Activated T-cell treated with anti-CD3 and anti-CD28 coated beads, Interleukin-2, amount 50 U/mL, for 24 hours (primary cell): Measurements from ENCODE around the gene RBMX.
A peak's percentile ranks its signal among the peaks of the same experiment; 100 is the strongest.

ENCODE experiments used
- DNase-seq: peaks from one replicate; pipeline ENCODE4 v3.0.0-alpha.2; 2020
- H3K27ac Mint-ChIP-seq: 2 replicates; pipeline ENCODE4 v1.8.0; 2020; ENCODE audit warnings: mild to moderate bottlenecking, mixed read lengths
- H3K27me3 Mint-ChIP-seq: 2 replicates; pipeline ENCODE4 v1.8.0; 2020; ENCODE audit warnings: mixed read lengths
- H3K36me3 Mint-ChIP-seq: 2 replicates; pipeline ENCODE4 v1.8.0; 2020; ENCODE audit warnings: low read depth, mixed read lengths
- H3K4me1 Mint-ChIP-seq: 2 replicates; pipeline ENCODE4 v1.8.0; 2020; ENCODE audit warnings: low read depth, mixed read lengths
- H3K4me3 Mint-ChIP-seq: 2 replicates; pipeline ENCODE4 v1.8.0; 2020; ENCODE audit warnings: mild to moderate bottlenecking, moderate library complexity, mixed read lengths
- H3K9me3 Mint-ChIP-seq: 2 replicates; pipeline ENCODE4 v1.8.0; 2020; ENCODE audit warnings: mixed read lengths

RBMX gene

DNA sequence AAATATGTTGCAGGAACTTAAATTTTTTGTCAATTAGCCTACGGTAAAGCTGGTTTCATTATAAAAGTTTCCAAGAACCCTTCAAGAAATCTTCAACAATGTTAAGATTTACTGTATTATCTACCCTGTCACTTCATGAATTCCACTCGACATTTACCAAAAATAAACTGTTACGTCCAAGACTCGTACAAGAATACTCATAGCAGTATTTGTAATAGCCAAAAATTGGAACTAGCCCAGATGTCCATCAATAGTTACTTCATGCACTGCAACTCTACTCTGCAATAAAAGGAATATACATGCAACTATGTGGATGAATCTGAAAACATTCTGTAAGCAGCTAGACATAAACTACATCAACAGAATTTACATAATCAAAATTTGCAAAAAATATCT is 13.4 kb downstream of the RBMX start:
- Mint-ChIP-seq H3K36me3 (peaks cover 88% of the 10 kb centered on the region), H3K27ac (peak overlapping the region; percentile 87), H3K4me1 (peaks cover 63% of the 10 kb centered on the region), H3K9me3 (no peaks in the 10 kb centered on the region), H3K4me3 (no peak overlapping the region), H3K27me3 (peaks cover 7% of the 10 kb centered on the region)
- no peak for DNase-seq

DNA sequence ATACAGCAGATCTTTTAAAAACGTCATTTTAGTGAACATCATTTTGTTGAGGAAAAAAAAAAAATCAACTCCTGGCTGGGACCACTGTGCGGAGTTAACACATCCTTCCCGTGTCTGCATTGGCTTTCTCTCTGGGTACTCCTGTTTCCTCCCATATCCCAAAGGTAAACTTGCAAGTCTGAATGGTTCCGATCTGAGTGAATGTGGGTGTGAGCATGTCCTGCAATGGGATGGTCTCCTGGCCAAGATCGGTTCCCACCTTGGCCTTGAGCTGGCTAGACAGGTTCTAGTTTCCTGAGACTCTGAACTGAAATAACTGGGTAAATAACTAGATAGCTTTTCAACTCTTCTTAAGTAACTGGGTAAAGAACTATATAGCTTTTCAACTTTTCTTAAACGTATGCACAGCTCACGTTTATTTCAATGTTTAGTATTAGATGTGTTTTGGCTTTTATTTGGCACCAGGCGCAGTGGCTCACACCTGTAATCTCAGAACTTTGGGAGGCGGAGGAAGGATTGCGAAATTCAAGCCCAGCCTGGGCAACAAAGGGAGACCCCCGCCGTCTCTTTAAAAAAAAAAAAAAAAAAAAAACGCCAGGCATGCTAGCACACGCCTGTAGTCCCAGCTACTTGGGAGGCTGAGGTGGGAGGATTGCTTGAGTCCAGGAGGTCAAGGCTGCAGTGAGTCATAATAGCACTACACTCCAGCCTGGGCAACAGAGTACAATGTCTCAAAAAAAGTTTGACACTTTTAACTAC is 14.0 kb downstream of the RBMX start:
- H3K27ac Mint-ChIP-seq = peak overlapping the region; percentile 87
- DNase-seq = no peak
- peaks cover 62% of the 10 kb centered on the region for H3K4me1 Mint-ChIP-seq
- peaks cover 10% of the 10 kb centered on the region for H3K27me3 Mint-ChIP-seq
- H3K9me3 Mint-ChIP-seq = no peaks in the 10 kb centered on the region
- H3K4me3 Mint-ChIP-seq = no peak overlapping the region
- H3K36me3 Mint-ChIP-seq = peaks cover 88% of the 10 kb centered on the region

DNA sequence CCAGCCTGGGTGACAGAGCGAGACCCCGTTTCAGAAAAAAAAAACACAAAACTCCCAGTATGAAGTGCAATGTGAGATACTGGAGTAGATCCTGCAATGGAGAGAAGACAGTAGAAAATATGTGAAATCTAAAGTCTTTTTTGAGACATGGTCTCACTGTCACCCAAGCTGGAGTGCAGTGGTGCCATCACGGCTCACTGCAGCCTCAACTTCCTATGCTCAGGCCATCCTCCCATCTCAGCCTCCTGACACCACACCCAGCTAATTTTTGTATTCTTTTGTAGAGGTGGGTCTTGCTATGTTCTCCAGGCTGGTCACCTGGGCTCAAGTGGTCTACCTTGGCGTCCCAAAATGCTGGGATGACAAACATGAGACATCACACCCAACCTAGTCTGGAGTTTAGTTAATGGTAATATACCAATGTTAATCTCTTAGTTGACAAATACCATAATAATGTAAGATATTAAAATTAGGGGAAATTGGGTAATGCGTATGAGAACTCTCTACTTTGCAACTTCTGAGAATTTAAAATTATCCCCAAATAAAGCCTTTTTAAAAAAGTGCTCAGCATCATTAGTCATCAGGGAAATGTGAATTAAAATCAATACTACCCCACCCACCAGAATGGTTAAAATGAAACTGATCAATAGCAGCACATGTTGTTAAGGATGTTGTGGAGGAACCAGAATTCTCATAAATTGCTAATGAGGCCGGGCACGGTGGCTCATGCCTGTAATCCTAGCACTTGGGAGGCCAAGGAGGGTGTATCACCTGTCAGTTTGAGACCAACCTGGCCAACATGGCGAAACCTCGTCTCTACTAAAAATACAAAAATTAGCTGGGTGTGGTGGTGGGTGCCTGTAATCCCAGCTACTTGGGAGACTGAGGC is 15.0 kb downstream of the RBMX start:
- Mint-ChIP-seq H3K9me3 (no peaks in the 10 kb centered on the region), H3K27me3 (peaks cover 10% of the 10 kb centered on the region), H3K4me3 (no peak overlapping the region), H3K27ac (peak overlapping the region; percentile 87), H3K4me1 (peaks cover 64% of the 10 kb centered on the region), H3K36me3 (peaks cover 90% of the 10 kb centered on the region)
- DNase-seq = no peak

DNA sequence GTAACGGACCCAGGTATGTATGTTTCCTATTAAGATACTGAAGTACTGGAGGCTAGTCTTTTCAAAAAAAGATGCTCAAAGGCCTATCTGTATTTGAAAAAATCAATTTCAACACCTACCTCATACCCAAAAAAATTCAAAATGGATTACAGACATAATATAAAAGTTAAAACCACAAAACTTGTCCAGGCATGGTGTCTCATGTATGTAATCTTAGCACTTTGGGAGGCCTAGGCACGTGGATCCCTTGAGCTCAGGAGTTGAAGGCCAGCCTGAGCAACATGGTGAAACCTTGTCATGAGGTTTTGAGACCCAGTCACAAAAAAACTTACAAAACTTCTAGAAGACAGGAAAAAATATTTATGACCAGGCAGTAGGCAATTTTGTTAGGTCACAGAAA is 16.7 kb downstream of the RBMX start:
- Mint-ChIP-seq H3K9me3 (no peaks in the 10 kb centered on the region), H3K27ac (peak overlapping the region; percentile 62), H3K4me1 (peaks cover 51% of the 10 kb centered on the region), H3K27me3 (peaks cover 10% of the 10 kb centered on the region), H3K36me3 (peaks cover 83% of the 10 kb centered on the region), H3K4me3 (no peak overlapping the region)
- no peak for DNase-seq

DNA sequence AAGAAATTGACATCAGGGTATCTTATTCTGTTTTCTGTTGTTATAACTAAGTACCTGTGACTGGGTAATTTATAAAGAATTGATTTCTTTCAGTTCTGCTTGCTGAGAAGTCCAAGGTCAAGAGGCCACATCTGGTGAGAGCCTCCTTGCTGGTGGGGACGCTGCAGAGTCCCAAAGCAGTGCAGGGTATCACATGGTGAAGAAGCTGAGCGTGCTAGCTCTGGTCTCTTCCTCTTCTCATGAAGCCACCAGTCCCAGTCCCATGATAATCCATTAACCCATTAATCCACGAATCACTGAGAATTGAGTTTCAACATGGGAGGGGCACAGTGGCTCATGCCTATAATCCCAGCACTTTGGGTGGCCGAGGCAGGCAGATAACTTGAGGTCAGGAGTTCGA is 18.0 kb downstream of the RBMX start:
- Mint-ChIP-seq H3K4me1 (peaks cover 49% of the 10 kb centered on the region), H3K9me3 (no peaks in the 10 kb centered on the region), H3K27ac (no peak overlapping the region), H3K36me3 (peaks cover 77% of the 10 kb centered on the region), H3K4me3 (no peak overlapping the region), H3K27me3 (peaks cover 6% of the 10 kb centered on the region)
- no peak for DNase-seq

DNA sequence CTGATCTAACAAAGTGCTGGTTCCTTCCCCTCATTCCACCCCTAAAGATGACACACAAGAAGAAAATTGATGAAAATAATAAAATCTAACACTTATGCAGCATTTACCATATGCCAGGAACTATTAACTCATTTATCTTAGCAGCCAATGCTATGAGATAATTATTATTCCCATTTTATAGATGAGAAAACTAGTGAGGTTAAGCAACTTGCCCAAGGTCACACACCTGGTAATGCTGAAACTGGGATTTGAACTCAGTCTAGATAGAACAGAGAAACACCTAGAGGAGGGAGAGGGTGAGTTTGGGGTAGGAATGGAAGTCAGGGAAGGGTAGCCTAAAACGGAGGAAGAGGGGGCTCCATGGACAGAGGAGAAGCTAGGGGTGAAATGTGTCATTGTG is 18.6 kb downstream of the RBMX start:
- peaks cover 6% of the 10 kb centered on the region for H3K27me3 Mint-ChIP-seq
- H3K27ac Mint-ChIP-seq = peak overlapping the region; percentile 12
- DNase-seq = no peak
- H3K9me3 Mint-ChIP-seq = no peaks in the 10 kb centered on the region
- H3K4me1 Mint-ChIP-seq = peaks cover 42% of the 10 kb centered on the region
- H3K4me3 Mint-ChIP-seq = no peak overlapping the region
- peaks cover 70% of the 10 kb centered on the region for H3K36me3 Mint-ChIP-seq

DNA sequence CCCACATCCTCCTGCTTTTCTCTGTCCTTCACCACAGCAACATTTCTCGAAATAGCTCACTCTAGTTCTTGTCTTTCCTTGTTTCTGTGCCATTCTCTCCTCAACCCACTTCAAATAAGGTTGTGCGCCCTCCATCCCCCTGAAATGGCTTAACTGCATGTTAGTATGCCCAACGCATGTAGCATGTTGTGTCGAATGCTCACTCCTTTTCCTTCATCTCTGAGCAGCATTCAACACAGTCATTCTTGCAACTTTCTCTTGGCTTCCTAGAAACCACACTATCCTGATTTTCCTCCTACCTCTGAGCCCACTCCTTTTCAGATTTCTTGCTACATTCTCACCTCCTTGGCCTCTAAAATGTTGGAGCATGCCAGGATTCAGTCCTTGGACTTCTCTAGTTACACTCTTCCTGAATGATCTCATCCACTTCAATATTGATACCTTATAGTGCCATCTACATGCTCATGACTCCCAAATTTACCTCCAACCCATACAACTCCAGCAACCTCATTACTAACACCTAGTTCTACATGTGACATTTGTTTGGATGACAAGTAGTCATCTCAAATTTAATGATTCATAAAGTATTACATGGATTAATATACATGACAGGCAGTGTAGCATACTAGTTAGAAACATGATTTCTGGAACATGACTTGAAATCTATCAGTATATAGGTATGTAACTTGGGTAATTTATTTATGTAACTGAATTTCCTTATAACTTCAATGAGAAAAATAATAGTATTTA is 22.3 kb downstream of the RBMX start:
- H3K4me1 Mint-ChIP-seq = peaks cover 25% of the 10 kb centered on the region

DNA sequence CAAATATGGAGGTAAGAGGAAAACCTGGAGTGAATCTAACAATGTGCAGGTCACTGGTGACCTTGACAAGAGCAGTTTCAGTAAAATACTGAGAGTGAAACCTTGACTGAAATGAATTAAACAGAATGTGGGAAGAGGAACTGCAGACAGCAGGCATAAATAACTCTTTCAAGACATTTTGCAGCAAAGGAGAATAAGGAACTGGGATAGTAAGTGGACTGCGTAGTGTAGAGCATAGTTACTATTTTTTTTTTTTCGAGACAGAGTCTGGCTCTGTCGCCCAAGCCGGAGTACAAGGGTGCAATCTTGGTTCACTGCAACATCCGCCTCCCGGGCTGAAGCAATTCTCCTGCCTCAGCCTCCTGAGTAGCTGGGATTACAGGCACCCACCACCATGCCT is 24.0 kb downstream of the RBMX start:
- Mint-ChIP-seq H3K36me3 (peaks cover 47% of the 10 kb centered on the region), H3K4me3 (no peak overlapping the region), H3K9me3 (no peaks in the 10 kb centered on the region), H3K4me1 (peaks cover 16% of the 10 kb centered on the region), H3K27me3 (peaks cover 1% of the 10 kb centered on the region), H3K27ac (peak overlapping the region; percentile 34)
- no peak for DNase-seq

More for the DNA sequence above, 22.3 kb downstream of the RBMX start:
- peaks cover 53% of the 10 kb centered on the region for H3K36me3 Mint-ChIP-seq
- H3K9me3 Mint-ChIP-seq = no peaks in the 10 kb centered on the region
- H3K27ac Mint-ChIP-seq = peak overlapping the region; percentile 16
- no peak overlapping the region for H3K4me3 Mint-ChIP-seq
- H3K27me3 Mint-ChIP-seq = peaks cover 3% of the 10 kb centered on the region
- DNase-seq = no peak

DNA sequence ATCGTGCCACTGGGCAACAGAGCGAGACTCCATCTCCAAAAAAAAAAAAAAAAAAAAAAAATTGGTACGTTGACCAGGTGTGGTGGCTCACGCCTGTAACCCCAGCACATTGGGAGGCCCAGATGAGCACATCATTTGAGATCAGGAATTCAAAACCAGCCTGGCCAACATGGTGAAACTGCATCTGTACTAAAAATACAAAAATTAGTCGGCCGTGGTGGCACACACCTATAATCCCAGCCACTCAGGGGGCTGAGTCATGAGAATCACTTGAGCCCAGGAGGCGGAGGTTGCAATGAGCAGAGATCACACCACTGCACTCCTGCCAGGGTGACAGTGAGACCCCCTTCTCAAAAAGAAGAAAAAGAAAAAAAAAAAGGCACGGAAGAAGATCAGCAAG is 24.5 kb downstream of the RBMX start:
- no peak for DNase-seq
- H3K36me3 Mint-ChIP-seq = peaks cover 43% of the 10 kb centered on the region

DNA sequence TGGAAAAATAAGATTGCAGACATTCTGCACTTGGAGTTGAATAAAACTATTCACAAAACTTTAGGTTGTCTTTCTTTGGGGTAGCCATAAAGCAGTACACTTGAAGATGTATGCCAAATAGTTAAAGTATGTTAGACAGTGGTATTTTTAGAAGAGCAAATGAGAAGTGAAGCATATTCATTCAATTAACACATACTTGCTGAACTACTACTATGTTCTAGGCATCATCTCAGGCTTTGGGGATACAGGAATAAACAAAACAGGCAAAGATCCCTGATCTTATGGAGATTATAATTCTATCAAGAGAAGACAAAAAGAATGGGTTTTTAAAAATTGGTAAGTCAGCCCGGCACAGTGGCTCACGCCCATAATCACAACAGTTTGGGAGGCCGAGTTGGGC is 29.0 kb downstream of the RBMX start:
- Mint-ChIP-seq H3K27me3 (peaks cover 6% of the 10 kb centered on the region), H3K36me3 (peaks cover 38% of the 10 kb centered on the region), H3K27ac (no peak overlapping the region), H3K4me3 (no peak overlapping the region), H3K4me1 (peaks cover 4% of the 10 kb centered on the region), H3K9me3 (no peaks in the 10 kb centered on the region)
- DNase-seq = no peak

More for the DNA sequence above, 24.5 kb downstream of the RBMX start:
- peak overlapping the region; percentile 34 for H3K27ac Mint-ChIP-seq
- H3K27me3 Mint-ChIP-seq = peaks cover 3% of the 10 kb centered on the region
- H3K4me1 Mint-ChIP-seq = peaks cover 15% of the 10 kb centered on the region
- H3K9me3 Mint-ChIP-seq = no peaks in the 10 kb centered on the region
- H3K4me3 Mint-ChIP-seq = no peak overlapping the region

DNA sequence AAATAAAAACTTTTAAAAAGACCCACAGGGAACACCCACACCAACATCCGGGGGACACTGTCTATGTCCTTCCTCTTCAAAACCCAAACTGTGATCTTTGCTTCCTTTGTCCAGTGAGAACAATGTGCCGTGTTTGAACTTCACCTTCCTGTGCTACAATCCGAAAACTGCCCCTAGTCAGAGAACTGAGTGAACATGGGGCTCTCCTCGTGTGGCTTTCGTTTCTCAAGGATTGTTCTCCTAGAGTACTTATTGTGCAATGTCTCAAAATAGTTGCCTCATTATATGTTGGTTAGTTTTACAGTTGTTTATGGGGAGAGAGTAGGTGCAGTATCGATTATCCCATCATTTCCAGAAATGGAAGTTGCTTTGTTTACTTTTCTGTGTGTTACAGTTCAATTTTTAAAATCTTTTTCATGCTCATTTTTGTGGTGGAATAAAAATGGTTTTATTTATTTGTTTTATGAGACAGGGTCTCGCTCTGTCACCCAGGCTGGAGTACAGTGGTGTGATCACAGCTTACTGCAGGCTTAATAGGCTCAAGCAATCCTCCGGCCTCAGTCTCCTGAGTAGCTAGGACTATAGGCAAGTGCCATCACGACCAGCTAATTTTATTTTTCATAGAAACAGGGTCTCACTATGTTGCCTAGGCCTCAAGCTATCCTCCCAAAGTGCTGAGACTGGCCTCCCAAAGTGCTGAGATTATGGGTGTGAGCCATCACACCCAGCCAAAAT is 29.9 kb downstream of the RBMX start:
- no peak overlapping the region for H3K27ac Mint-ChIP-seq
- H3K4me3 Mint-ChIP-seq = no peak overlapping the region
- peaks cover 6% of the 10 kb centered on the region for H3K27me3 Mint-ChIP-seq
- no peaks in the 10 kb centered on the region for H3K4me1 Mint-ChIP-seq
- DNase-seq = no peak
- peaks cover 41% of the 10 kb centered on the region for H3K36me3 Mint-ChIP-seq
- H3K9me3 Mint-ChIP-seq = no peaks in the 10 kb centered on the region

DNA sequence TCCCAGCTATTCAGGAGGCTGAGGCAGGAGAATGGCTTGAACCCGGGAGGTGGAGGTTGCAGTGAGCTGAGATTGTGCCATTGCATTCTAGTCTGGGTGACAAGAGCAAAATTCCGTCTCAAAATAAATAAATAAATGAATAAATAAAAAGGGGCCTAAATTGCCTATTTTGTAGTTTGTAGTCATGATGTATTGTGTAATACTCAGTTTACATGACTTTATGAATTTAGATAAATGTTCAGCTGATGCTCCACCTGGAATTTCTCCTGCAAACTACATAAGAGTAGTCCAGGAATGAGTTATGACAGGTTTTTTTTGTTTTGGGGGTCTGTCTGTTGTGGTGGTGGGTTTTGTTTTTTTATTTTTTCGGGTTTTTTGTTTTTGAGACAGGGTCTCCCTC is 31.1 kb downstream of the RBMX start:
- Mint-ChIP-seq H3K4me3 (no peak overlapping the region), H3K9me3 (no peaks in the 10 kb centered on the region), H3K27me3 (peaks cover 6% of the 10 kb centered on the region), H3K4me1 (no peaks in the 10 kb centered on the region), H3K36me3 (peaks cover 40% of the 10 kb centered on the region), H3K27ac (no peak overlapping the region)
- DNase-seq = no peak

DNA sequence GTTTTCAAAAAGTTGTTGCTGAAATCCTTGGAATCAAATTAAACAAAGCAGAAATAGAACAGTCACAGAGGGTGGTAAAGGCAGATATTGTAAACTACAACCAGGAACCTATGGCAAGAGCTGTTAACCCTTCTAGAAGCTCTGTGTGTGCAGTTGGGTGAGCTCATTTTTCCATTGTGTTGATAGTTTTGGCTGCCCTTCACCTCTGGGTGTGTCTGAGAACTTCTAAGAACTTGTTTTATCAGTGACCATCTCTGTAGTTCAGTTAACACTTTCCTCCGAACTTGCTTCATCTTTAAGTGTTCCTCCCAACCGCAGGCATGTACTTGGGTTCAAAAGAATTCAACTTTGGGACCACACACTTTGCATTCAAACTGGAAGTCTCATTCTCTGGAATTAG is 32.7 kb downstream of the RBMX start:
- peaks cover 40% of the 10 kb centered on the region for H3K36me3 Mint-ChIP-seq
- H3K4me1 Mint-ChIP-seq = no peaks in the 10 kb centered on the region
- peaks cover 6% of the 10 kb centered on the region for H3K27me3 Mint-ChIP-seq
- H3K27ac Mint-ChIP-seq = no peak overlapping the region
- H3K9me3 Mint-ChIP-seq = no peaks in the 10 kb centered on the region
- H3K4me3 Mint-ChIP-seq = no peak overlapping the region
- DNase-seq = no peak

DNA sequence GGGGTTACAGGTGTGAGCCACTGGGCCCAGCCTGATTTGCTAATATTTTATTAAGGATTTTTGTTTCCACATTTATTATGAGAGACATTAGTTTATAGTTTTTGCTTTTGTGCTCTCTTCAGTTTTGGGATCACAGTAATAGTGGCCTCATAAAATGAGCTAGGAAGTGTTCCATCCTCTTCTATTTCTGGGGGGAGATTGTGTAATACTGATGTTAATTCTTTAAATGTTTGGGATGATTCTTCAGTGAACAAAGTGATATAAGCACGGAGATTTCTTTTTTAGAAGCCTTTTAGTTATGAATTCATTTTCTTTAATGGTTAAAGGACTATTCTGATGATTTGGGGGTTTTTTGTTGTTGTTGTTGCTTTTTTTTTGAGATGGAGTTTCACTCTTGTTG is 41.3 kb downstream of the RBMX start:
- Mint-ChIP-seq H3K9me3 (no peaks in the 10 kb centered on the region), H3K27ac (no peak overlapping the region), H3K36me3 (peaks cover 12% of the 10 kb centered on the region), H3K4me3 (no peak overlapping the region), H3K27me3 (peaks cover 3% of the 10 kb centered on the region), H3K4me1 (no peaks in the 10 kb centered on the region)
- no peak for DNase-seq
